Erythroblast (primary cell): ENCODE data around the gene BGLAP.

ENCODE experiments used
- GATA1 ChIP-seq: IDR thresholded peaks from 2 replicates; pipeline ENCODE4 v1.6.1; 2011; ENCODE audit warnings: low read depth, mild to moderate bottlenecking, control low read depth, low read length, moderate library complexity
- POLR2A ChIP-seq: IDR thresholded peaks from 2 replicates; pipeline ENCODE4 v1.6.1; 2011; ENCODE audit warnings: mild to moderate bottlenecking, low read length

GRCh38 chr1:156226116-156226538 lies 15.9 kb upstream of the BGLAP start:
- TF ChIP-seq POLR2A (no peak), GATA1 (no peak)
